Measurements from ENCODE around the gene MCOLN1.

The MCOLN1 gene

DNA sequence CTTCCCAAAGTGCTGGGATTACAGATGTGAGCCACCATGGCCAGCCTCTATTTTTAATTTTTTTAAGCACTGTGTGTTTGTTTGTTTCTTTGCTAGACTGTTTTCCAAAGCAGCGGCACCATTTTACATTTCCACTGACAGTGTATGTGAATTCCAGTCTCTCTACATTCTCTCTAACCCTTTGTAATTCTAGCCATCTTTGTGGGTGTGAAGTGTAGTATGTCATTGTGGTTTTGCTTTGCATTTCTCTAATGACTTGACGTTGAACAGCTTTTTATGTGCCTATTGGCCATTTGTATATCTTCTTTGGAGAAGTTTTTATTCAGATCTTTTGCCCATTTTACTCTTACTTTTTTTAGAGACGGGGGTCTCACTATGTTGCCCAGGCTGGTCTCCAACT, 24.7 kb downstream of the MCOLN1 start:
- Histone ChIP-seq H3K79me2 (ENCODE audit: low read length) (no peaks in the 10 kb centered on the region), H3K9me3 (ENCODE audit: insufficient read depth, low read length) (no peaks in the 10 kb centered on the region), H4K20me1 (ENCODE audit: insufficient read depth, low read length) (no peaks in the 10 kb centered on the region), H3K27ac (ENCODE audit: low read length) (no peak overlapping the region), H3K4me2 (ENCODE audit: low read length) (no peak overlapping the region), H3K36me3 (replicated peaks; ENCODE audit: low read depth, low read length) (peaks cover 21% of the 10 kb centered on the region), H3K4me1 (ENCODE audit: low read length) (no peaks in the 10 kb centered on the region), H3K9ac (ENCODE audit: low read length) (no peak overlapping the region), H2AFZ (ENCODE audit: low read depth, low read length) (no peak overlapping the region), H3K4me3 (ENCODE audit: low read length) (no peak overlapping the region), H3K27me3 (ENCODE audit: low read depth, low read length) (no peaks in the 10 kb centered on the region)
- no peak for TF ChIP-seq EZH2phosphoT487 (IDR thresholded peaks at IDR 0.05; ENCODE audit: low read depth)
- TF ChIP-seq CTCF (IDR thresholded peaks at IDR 0.05; ENCODE audit: low read depth, low read length), result no peak

- Histone ChIP-seq H3K27ac (ENCODE audit: low read length) (no peak overlapping the region), H3K27me3 (ENCODE audit: low read depth, low read length) (no peaks in the 10 kb centered on the region), H3K4me3 (ENCODE audit: low read length) (no peak overlapping the region), H3K36me3 (replicated peaks; ENCODE audit: low read depth, low read length) (peaks cover 13% of the 10 kb centered on the region), H2AFZ (ENCODE audit: low read depth, low read length) (no peak overlapping the region), H3K4me2 (ENCODE audit: low read length) (no peak overlapping the region), H4K20me1 (ENCODE audit: insufficient read depth, low read length) (no peaks in the 10 kb centered on the region), H3K4me1 (ENCODE audit: low read length) (no peaks in the 10 kb centered on the region), H3K9ac (ENCODE audit: low read length) (no peak overlapping the region), H3K9me3 (ENCODE audit: insufficient read depth, low read length) (no peaks in the 10 kb centered on the region), H3K79me2 (ENCODE audit: low read length) (no peaks in the 10 kb centered on the region)
- TF ChIP-seq CTCF (IDR thresholded peaks at IDR 0.05; ENCODE audit: low read depth, low read length) (no peak), EZH2phosphoT487 (IDR thresholded peaks at IDR 0.05; ENCODE audit: low read depth) (no peak)
Observed at GRCh38 chr19:7549429-7550148, 27.2 kb downstream of the MCOLN1 start.

DNA sequence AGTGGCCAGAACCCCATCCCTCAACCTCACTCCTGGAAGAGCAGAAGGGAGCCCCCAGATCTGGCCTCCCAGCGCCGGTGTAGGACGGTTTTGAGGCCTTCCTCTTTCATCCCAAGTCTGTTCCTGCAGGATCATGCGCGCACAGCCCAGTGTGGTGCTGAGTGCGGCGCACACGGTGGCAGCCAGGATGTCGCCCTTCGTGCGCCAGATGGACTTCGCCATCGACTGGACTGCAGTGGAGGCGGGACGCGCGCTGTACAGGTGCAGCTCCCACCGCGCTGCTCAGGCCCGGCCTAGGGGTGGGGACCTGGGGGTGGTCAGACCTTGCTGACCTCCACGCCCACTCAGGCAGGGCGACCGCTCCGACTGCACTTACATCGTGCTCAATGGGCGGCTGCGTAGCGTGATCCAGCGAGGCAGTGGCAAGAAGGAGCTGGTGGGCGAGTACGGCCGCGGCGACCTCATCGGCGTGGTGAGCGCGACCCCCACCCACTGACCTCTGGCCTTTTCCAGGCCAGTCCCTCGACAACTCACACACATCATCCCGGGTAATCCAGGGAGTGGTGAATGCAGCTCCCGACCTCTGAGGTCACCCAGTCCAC, 27.8 kb downstream of the MCOLN1 start:
- H4K20me1 ChIP-seq (ENCODE audit: insufficient read depth, low read length), result no peaks in the 10 kb centered on the region
- TF ChIP-seq CTCF (IDR thresholded peaks at IDR 0.05; ENCODE audit: low read depth, low read length), result no peak
- H3K27ac ChIP-seq (ENCODE audit: low read length), result no peak overlapping the region

GRCh38 chr19:7550987-7551761, 28.8 kb downstream of the MCOLN1 start:
- peaks cover 19% of the 10 kb centered on the region for H3K36me3 ChIP-seq (replicated peaks; ENCODE audit: low read depth, low read length)
- H3K4me3 ChIP-seq (ENCODE audit: low read length), result no peak overlapping the region
- TF ChIP-seq EZH2phosphoT487 (IDR thresholded peaks at IDR 0.05; ENCODE audit: low read depth), result no peak
- TF ChIP-seq CTCF (IDR thresholded peaks at IDR 0.05; ENCODE audit: low read depth, low read length), result no peak

More for the DNA sequence above, 27.8 kb downstream of the MCOLN1 start:
- no peak overlapping the region for H3K9ac ChIP-seq (ENCODE audit: low read length)
- no peaks in the 10 kb centered on the region for H3K79me2 ChIP-seq (ENCODE audit: low read length)
- no peak overlapping the region for H3K4me2 ChIP-seq (ENCODE audit: low read length)
- H3K27me3 ChIP-seq (ENCODE audit: low read depth, low read length), result no peaks in the 10 kb centered on the region
- H3K9me3 ChIP-seq (ENCODE audit: insufficient read depth, low read length), result no peaks in the 10 kb centered on the region
- no peaks in the 10 kb centered on the region for H3K4me1 ChIP-seq (ENCODE audit: low read length)
- no peak overlapping the region for H2AFZ ChIP-seq (ENCODE audit: low read depth, low read length)
- H3K36me3 ChIP-seq (replicated peaks; ENCODE audit: low read depth, low read length), result peaks cover 19% of the 10 kb centered on the region
- no peak overlapping the region for H3K4me3 ChIP-seq (ENCODE audit: low read length)

More at GRCh38 chr19:7550987-7551761, 28.8 kb downstream of the MCOLN1 start:
- Histone ChIP-seq H4K20me1 (ENCODE audit: insufficient read depth, low read length) (no peaks in the 10 kb centered on the region), H3K4me2 (ENCODE audit: low read length) (no peak overlapping the region), H3K9me3 (ENCODE audit: insufficient read depth, low read length) (no peaks in the 10 kb centered on the region), H3K27ac (ENCODE audit: low read length) (no peak overlapping the region), H3K79me2 (ENCODE audit: low read length) (no peaks in the 10 kb centered on the region), H3K4me1 (ENCODE audit: low read length) (no peaks in the 10 kb centered on the region), H3K27me3 (ENCODE audit: low read depth, low read length) (no peaks in the 10 kb centered on the region), H2AFZ (ENCODE audit: low read depth, low read length) (no peak overlapping the region), H3K9ac (ENCODE audit: low read length) (no peak overlapping the region)
